Right renal pelvis (tissue), 4 donors: ENCODE results near the gene TUBA4B. TPM values are rescaled to one million over a fixed set of nuclear protein-coding genes. Genes with fewer than 3 reads are reported as not detected.

Source experiments
- DNase-seq, 4 donors: peaks; one replicate each; pipeline ENCODE4 v3.0.0-alpha.2; 2013; ENCODE audit warnings: low read depth in 4 of 4, low spot score in 3 of 4, missing footprints in 1 of 4
- polyA plus RNA-seq, 4 donors: library from polyadenylated mRNA; unstranded; fragments of 120-200 nt; gene quantifications; one replicate each; pipeline ENCODE4 v1.2.1, GENCODE V29; 2013; ENCODE audit not compliant: insufficient read length in 4 of 4

TUBA4B gene
- under 1 TPM; 0.87 to 0.97 (median 0.92) TPM for polyA plus RNA-seq

- DNase-seq: no peak
These were observed at the start of gene TUBA4B for GRCh38 chr2:219252900-219253752. TUBA4B (plus strand) TSS chr2:219253243; CDS start chr2:219253408, 165 bp downstream.

- no peak for DNase-seq
These were observed 48.4 kb upstream of the TUBA4B start for GRCh38 chr2:219204425-219205164.

- DNase-seq: no peak
These were observed 47.9 kb upstream of the TUBA4B start for GRCh38 chr2:219205165-219205538.

GRCh38 chr2:219205981-219206327 lies 47.1 kb upstream of the TUBA4B start:
- DNase-seq: no peak

- peak; percentile 91 to 94 (median 93) for DNase-seq
These were observed 46.5 kb upstream of the TUBA4B start, which contains the start of gene ZFAND2B for GRCh38 chr2:219206328-219207133. ZFAND2B (plus strand) TSS chr2:219206782; CDS start chr2:219206988, 206 bp downstream.

- no peak for DNase-seq
These were observed 45.7 kb upstream of the TUBA4B start for GRCh38 chr2:219207134-219207883.

- DNase-seq: no peak
These were observed 44.9 kb upstream of the TUBA4B start for GRCh38 chr2:219207884-219208740.

GRCh38 chr2:219209236-219210195 lies 43.5 kb upstream of the TUBA4B start:
- no peak for DNase-seq

- no peak for DNase-seq
These were observed 42.7 kb upstream of the TUBA4B start for GRCh38 chr2:219210196-219210885.

GRCh38 chr2:219210886-219211362 lies 42.1 kb upstream of the TUBA4B start:
- DNase-seq: no peak

GRCh38 chr2:219213026-219213415 lies 40.0 kb upstream of the TUBA4B start:
- DNase-seq: no peak

GRCh38 chr2:219213486-219214071 lies 39.5 kb upstream of the TUBA4B start:
- DNase-seq: no peak

- DNase-seq: no peak
These were observed 38.9 kb upstream of the TUBA4B start for GRCh38 chr2:219214141-219214540.

- DNase-seq: no peak
These were observed 38.3 kb upstream of the TUBA4B start for GRCh38 chr2:219214786-219215185.

- DNase-seq: no peak
These were observed 37.0 kb upstream of the TUBA4B start for GRCh38 chr2:219215871-219216534.

GRCh38 chr2:219216535-219216915 lies 36.5 kb upstream of the TUBA4B start:
- DNase-seq: no peak
